Muscle of back (tissue), 13 donors: ENCODE data around the gene PFKFB2. TPM values are rescaled to one million over a fixed set of nuclear protein-coding genes. Genes with fewer than 3 reads are reported as not detected.

Experiments used
- DNase-seq, 3 donors: peaks; one replicate each; pipeline versions ENCODE4 v3.0.0 to v3.0.0-alpha.2; 2013
- long read RNA-seq, 9 donors: transcript quantifications; one replicate each; lab custom pipeline, GENCODE V29; 2026
- polyA plus RNA-seq, 10 donors: library from polyadenylated mRNA; unstranded; fragments of 120-200 nt; gene quantifications; one replicate each; pipeline ENCODE4 v1.2.1, GENCODE V29; 2013; ENCODE audit not compliant: insufficient read length in 10 of 10

The PFKFB2 gene
- 1 to 10 TPM; 4.5 to 8.8 (median 7.0) TPM for polyA plus RNA-seq
- long read RNA-seq, donor 1: 0 reads
- long read RNA-seq, donor 2: 0 reads
- long read RNA-seq, donor 3: 0 reads
- long read RNA-seq, donor 4: 0 reads
- long read RNA-seq, donor 5: 0 reads
- long read RNA-seq, donor 6: 0 reads
- long read RNA-seq, donor 7: 0 reads
- long read RNA-seq, donor 8: 0 reads
- long read RNA-seq, donor 9: 0 reads

DNA sequence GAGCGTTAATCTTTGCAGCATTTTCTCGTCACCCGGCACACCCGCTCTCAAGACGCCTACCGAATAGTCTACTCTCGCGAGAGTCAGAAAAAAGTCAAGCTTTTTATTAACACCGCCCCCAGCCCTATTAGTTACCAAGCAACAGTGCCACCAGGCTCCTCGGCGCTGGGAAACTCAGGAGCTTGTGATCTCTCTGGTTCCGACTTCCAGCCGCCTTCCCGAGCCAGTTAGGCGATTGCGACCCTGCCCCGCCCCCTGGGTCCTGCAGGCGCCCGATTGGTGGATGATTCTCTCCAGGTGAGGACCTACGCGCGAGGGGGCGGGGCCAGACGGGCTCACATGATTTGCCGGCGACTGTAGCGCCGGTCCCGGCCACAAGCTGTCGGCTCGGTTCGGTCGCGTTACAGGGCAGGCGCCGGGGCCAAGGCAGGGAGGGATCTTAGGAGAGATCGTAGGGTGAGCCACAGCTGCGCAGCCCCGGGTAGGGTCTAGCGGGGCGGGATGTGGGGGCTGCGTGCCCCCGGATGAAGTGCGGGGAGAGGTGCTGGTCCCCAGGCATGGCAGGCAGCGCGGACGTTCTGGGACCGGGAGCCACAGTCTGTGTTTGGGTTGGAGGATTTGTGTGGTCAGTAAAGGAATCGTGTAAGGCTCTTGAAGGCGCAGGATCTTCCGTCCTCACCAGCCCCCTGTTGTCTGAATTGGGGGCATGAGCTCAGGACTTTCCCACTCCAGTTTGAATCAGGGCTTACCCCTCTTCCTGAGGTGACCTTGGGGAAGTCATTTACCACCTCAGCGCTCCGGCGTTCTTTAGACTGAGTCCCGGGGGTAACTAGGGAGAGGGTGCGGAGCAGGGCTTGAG, at the start of gene PFKFB2:
TSS of gene PFKFB2 (plus strand) at position 365 of the 859 bp plus-strand sequence. CDS start 1,443 bp downstream, outside the sequence.
- DNase-seq: peak; percentile 88 to 95 (median 90)

- DNase-seq: peak in 2 of 3 donors; percentile 37 to 46
Observed at GRCh38 chr1:207004931-207005830, 47.9 kb upstream of the PFKFB2 start.

DNA sequence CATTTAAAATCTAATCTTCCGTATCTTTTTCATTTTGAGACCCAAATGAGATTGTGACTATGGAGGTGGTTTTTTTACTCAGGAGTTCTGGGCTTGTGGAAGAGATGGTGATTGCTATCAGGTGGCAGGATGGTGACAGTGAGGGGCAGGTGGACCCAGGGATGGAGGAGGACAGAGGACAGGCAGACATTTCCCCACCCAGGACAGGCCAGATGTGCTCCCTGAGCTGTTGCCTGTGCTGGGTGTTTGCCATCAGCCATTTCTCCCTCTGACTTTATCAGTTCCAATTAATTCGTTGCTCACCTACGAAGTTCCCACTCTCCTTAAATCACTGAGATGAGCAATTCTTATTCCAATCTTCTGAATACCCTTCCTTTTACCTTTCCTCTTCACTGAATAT, 47.0 kb upstream of the PFKFB2 start:
- DNase-seq: no peak

- no peak for DNase-seq
Observed at GRCh38 chr1:207006914-207007313, 46.2 kb upstream of the PFKFB2 start.

GRCh38 chr1:207007352-207008033, 45.6 kb upstream of the PFKFB2 start:
- DNase-seq: peak in 2 of 3 donors; percentile 16 to 88

DNA sequence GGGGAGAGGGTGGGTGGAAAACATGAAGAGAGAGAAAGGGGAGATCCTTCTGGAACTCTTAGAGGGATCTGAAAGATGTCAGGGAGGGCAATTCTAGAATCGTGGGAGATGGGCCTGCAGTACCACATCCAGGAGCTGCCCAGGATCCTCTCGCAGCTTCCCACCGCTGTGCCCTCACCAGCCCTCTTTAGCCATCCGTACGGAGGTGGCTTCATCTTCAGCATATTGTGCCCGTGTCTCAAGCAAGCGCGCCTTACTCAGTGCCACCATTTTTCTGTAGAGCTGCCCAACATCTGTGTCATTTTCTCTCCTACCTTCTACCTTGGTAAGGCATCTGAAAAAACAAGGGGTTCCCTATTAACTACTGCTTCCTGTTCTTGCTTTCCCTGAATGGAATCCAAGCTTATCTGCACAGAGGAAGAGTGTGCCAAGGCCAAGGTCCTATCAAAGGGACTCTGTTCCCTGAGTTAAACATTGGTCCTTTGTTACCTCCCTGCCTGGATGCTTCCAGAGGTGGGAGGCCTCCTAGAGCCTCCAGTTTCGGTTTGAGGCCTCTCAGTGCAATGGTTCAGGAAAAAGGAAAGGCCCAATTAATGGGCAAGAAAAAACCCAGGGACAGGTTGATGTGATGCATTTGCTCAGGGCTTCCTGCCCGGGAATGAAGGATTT, 43.8 kb upstream of the PFKFB2 start:
- no peak for DNase-seq

- DNase-seq: no peak
Observed at GRCh38 chr1:207009945-207010344, 43.1 kb upstream of the PFKFB2 start.

GRCh38 chr1:207010726-207011125, 42.3 kb upstream of the PFKFB2 start:
- DNase-seq: no peak

GRCh38 chr1:207013321-207014085, 39.6 kb upstream of the PFKFB2 start:
- no peak for DNase-seq

GRCh38 chr1:207014728-207015127, 38.3 kb upstream of the PFKFB2 start:
- no peak for DNase-seq

DNA sequence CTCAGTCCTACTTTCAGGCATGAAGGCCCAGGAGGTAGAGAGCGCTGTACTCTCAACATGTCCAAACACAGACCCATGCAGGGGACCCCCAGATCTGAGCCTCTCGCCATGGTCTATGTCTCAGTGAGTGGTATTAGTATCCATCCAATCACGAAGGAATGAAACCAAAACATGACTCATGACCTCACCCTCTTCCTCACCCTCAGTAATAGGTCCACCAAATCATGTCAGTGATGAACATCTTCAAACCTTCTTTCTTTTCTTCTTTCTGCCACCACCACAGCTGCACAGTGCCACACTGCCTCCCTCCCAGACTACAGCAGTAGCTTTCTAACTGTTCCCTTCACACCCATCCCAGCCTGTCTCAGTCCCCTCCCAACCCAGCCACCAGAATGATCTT, 37.3 kb upstream of the PFKFB2 start:
- no peak for DNase-seq

DNA sequence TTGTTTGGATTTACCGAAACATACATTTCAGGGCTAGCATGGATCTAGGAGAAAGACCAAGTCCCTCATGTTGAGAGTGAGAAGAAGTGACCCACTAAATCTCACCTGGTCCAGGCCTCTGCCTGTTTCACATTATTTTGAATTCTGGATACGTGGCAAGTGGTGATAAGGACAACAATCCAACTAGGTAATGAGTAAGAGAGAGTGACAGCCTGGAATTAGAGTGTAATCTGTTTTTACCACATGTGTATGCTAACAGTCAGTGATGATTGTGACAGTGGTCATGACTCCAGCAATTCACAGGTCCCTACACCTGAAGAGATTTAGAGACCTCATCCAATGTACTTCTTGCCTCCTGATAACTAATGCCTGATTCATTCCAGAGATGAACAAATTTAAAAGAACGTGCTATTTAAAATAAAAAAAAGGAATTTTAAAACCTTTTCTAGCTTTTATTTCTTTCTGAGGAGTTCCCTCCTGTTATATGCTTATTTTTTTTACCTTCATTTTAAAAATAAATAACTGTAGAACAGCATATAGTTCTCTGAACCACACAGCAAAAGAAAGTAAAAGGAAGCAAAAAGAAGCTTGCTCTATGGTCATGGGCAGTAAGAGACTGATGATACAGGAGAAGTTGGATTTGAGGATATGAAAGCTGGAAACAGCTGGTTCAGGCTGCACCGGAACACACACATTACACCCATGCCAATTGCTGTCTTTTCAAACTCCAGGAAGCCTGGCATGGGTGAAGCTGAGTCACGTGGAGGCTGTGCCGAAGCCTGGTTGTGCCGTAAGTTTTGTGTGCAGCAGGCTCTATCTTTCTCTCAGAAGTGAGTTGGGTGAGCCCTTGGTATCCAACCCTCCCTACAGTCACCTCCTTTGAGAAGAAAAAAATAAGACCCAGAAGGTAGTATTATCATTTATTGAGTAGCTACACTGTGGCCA, 35.2 kb upstream of the PFKFB2 start:
- DNase-seq: peak in 2 of 3 donors; percentile 33 to 53

GRCh38 chr1:207018707-207019106, 34.4 kb upstream of the PFKFB2 start:
- DNase-seq: no peak

DNA sequence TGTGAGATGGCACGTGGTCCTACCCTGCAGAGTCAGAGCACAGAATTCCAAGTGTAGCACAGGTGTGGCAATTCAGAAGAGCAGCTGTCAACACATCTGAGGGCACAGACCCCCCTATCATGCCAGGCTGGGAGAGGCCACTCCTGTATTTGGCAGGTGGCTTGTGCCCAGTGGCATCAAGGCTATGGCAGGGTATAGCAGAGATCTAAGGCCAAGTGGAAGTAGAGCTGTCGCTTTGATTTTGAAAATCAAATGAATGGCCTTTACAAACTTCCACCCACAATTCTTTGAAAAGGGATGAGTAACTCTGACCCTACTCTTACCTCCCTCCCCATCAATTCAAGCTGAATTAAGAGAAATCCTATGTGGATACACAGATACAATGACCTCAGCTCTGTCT, 33.9 kb upstream of the PFKFB2 start:
- DNase-seq: no peak

DNA sequence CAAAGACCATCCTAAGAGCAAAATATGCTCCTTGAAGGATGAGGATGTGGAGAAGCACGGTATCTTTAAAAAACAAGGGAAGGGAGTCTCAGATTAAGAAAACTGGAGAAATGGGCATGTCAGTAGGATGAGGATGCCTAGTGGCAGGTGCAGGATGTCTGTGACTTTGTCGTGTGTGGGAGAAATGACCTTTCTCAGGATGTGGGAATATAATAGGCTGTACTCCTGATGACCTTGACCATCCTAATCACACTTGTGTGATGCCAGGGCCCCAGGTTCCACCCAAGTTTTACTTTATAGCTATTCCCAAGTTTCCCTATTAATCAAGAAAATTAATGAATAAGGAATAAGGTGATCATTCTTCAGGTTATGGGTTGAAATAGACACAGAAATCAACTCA, 33.4 kb upstream of the PFKFB2 start:
- DNase-seq: no peak

GRCh38 chr1:207020065-207020708, 32.9 kb upstream of the PFKFB2 start:
- no peak for DNase-seq

DNA sequence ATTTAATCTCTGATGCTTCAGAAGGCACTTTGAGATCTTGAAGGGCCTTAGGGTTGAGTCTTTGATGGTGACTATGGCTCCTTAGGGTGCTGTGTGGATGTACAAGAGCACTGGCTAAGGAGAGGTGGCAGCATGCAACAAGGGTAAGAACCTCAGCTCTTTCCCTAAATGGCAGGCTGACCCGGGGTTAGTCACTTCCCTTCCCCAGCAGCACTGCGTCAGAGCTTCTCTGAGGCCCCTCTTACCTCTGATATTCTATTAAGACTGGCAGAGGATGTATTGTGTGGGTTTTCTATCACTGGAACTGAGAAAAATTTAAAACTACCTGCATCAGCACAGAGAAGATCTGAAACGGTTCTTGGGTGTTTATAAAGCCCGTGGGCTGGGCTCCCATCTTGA, 32.4 kb upstream of the PFKFB2 start:
- DNase-seq: no peak

- DNase-seq: no peak
Observed at GRCh38 chr1:207021139-207021861, 31.8 kb upstream of the PFKFB2 start.
